PFSK-1 (cell line): ENCODE results near the gene SDF4.

Experiments
- POLR2AphosphoS5 ChIP-seq: IDR thresholded peaks from 2 replicates; pipeline ENCODE4 v1.6.1; 2012; ENCODE audit warnings: low read depth, mild to moderate bottlenecking, control low read depth, low read length, moderate library complexity
- SIN3A ChIP-seq: IDR thresholded peaks from 2 replicates; pipeline ENCODE4 v1.6.1; 2012; ENCODE audit warnings: mild to moderate bottlenecking, low read length, moderate library complexity, borderline replicate concordance; ENCODE audit not compliant: insufficient read depth
- TAF1 ChIP-seq: IDR thresholded peaks from 2 replicates; pipeline ENCODE4 v1.6.1; 2012; ENCODE audit warnings: low read length, control low read depth, borderline replicate concordance; ENCODE audit not compliant: insufficient read depth
- TF ChIP-seq, protein P1 (sequence below), 2 experiments: IDR thresholded peaks; 2 replicates each; pipeline versions ENCODE4 v1.6.1 to v1.8.0; 2011 to 2012; ENCODE audit warnings: low read depth in 2 of 2, low read length in 2 of 2, control low read depth in 1 of 2, inconsistent platforms in 1 of 2, mild to moderate bottlenecking in 1 of 2, moderate library complexity in 1 of 2; ENCODE audit not compliant: insufficient read depth in 1 of 2

DNA sequence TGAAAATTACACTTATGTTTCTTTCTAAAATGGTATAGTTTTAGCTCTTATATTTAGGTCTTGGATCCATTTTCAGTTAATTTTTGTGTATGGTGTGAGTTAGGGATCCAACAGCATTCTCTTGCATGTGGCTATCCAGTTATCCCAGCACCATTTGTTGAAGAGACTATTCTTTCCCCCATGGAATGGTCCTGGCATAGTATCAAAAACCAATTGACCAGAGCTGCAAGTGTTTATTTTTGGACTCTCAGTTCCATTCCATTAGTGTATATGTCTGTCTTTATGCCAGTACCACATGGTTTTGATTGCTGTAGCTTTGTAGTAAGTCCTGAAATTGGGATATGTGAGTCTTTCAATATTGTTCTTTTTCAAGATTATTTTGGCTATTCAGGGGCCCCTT lies 43.9 kb downstream of the SDF4 start:
- no peak for TF ChIP-seq TAF1
- no peak for TF ChIP-seq POLR2AphosphoS5
- TF ChIP-seq, protein P1, sequence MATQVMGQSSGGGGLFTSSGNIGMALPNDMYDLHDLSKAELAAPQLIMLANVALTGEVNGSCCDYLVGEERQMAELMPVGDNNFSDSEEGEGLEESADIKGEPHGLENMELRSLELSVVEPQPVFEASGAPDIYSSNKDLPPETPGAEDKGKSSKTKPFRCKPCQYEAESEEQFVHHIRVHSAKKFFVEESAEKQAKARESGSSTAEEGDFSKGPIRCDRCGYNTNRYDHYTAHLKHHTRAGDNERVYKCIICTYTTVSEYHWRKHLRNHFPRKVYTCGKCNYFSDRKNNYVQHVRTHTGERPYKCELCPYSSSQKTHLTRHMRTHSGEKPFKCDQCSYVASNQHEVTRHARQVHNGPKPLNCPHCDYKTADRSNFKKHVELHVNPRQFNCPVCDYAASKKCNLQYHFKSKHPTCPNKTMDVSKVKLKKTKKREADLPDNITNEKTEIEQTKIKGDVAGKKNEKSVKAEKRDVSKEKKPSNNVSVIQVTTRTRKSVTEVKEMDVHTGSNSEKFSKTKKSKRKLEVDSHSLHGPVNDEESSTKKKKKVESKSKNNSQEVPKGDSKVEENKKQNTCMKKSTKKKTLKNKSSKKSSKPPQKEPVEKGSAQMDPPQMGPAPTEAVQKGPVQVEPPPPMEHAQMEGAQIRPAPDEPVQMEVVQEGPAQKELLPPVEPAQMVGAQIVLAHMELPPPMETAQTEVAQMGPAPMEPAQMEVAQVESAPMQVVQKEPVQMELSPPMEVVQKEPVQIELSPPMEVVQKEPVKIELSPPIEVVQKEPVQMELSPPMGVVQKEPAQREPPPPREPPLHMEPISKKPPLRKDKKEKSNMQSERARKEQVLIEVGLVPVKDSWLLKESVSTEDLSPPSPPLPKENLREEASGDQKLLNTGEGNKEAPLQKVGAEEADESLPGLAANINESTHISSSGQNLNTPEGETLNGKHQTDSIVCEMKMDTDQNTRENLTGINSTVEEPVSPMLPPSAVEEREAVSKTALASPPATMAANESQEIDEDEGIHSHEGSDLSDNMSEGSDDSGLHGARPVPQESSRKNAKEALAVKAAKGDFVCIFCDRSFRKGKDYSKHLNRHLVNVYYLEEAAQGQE (IDR thresholded peaks at IDR 0.05; ENCODE audit: insufficient read depth in 1 of 2, low read depth in 2 of 2, low read length in 2 of 2) = no peak
- TF ChIP-seq SIN3A = no peak
